Measurements from ENCODE around the gene LFNG. TPM values are rescaled to one million over a fixed set of nuclear protein-coding genes. Genes with fewer than 3 reads are reported as not detected.
A peak's percentile ranks its signal among the peaks of the same experiment; 100 is the strongest.

The LFNG gene
- total RNA-seq, 1 donor from 2014 or later = 19.0 TPM

GRCh38 chr7:2521341-2521745 lies 1.8 kb downstream of the LFNG start:
- Mint-ChIP-seq H3K4me1 (peaks cover 55% of the 10 kb centered on the region), H3K9me3 (no peaks in the 10 kb centered on the region), H3K4me3 (peak overlapping the region; percentile 48), H3K36me3 (peaks cover 4% of the 10 kb centered on the region), H3K27ac (peak overlapping the region; percentile 55), H3K27me3 (ENCODE audit: low read depth) (peaks cover 23% of the 10 kb centered on the region)
- DNase-seq (ENCODE audit: low spot score in 2 of 2, unreplicated experiment in 2 of 2) = no peak
- no peak for TF ChIP-seq CTCF (IDR thresholded peaks at IDR 0.05; ENCODE audit: unreplicated experiment)

- H3K9me3 Mint-ChIP-seq = no peaks in the 10 kb centered on the region
- H3K36me3 Mint-ChIP-seq = peaks cover 4% of the 10 kb centered on the region
- no peak for DNase-seq (ENCODE audit: low spot score in 2 of 2, unreplicated experiment in 2 of 2)
- peak overlapping the region; percentile 55 for H3K27ac Mint-ChIP-seq
- no peak for TF ChIP-seq CTCF (IDR thresholded peaks at IDR 0.05; ENCODE audit: unreplicated experiment)
- H3K4me3 Mint-ChIP-seq = peak overlapping the region; percentile 48
- peaks cover 23% of the 10 kb centered on the region for H3K27me3 Mint-ChIP-seq (ENCODE audit: low read depth)
- peaks cover 49% of the 10 kb centered on the region for H3K4me1 Mint-ChIP-seq
Measured at GRCh38 chr7:2521952-2522591, 2.5 kb downstream of the LFNG start.

- peak; percentile 50 to 69 for DNase-seq (ENCODE audit: low spot score in 2 of 2, unreplicated experiment in 2 of 2)
- peak overlapping the region; percentile 56 for H3K4me3 Mint-ChIP-seq
- peaks cover 21% of the 10 kb centered on the region for H3K27me3 Mint-ChIP-seq (ENCODE audit: low read depth)
- peaks cover 4% of the 10 kb centered on the region for H3K36me3 Mint-ChIP-seq
- peaks cover 47% of the 10 kb centered on the region for H3K4me1 Mint-ChIP-seq
- H3K27ac Mint-ChIP-seq = peak overlapping the region; percentile 94
- no peak for TF ChIP-seq CTCF (IDR thresholded peaks at IDR 0.05; ENCODE audit: unreplicated experiment)
- no peaks in the 10 kb centered on the region for H3K9me3 Mint-ChIP-seq
Measured at GRCh38 chr7:2522780-2523433, 3.3 kb downstream of the LFNG start.

GRCh38 chr7:2523461-2523936 lies 3.9 kb downstream of the LFNG start:
- no peaks in the 10 kb centered on the region for H3K9me3 Mint-ChIP-seq
- H3K36me3 Mint-ChIP-seq = peaks cover 4% of the 10 kb centered on the region
- TF ChIP-seq CTCF (IDR thresholded peaks at IDR 0.05; ENCODE audit: unreplicated experiment) = no peak
- peaks cover 18% of the 10 kb centered on the region for H3K27me3 Mint-ChIP-seq (ENCODE audit: low read depth)
- DNase-seq (ENCODE audit: low spot score in 2 of 2, unreplicated experiment in 2 of 2) = no peak
- H3K4me3 Mint-ChIP-seq = peak overlapping the region; percentile 56
- H3K27ac Mint-ChIP-seq = peak overlapping the region; percentile 94
- peaks cover 47% of the 10 kb centered on the region for H3K4me1 Mint-ChIP-seq

- Mint-ChIP-seq H3K4me1 (peaks cover 42% of the 10 kb centered on the region), H3K27ac (no peak overlapping the region), H3K36me3 (peaks cover 4% of the 10 kb centered on the region), H3K4me3 (no peak overlapping the region), H3K27me3 (ENCODE audit: low read depth) (peaks cover 18% of the 10 kb centered on the region), H3K9me3 (no peaks in the 10 kb centered on the region)
- TF ChIP-seq CTCF (IDR thresholded peaks at IDR 0.05; ENCODE audit: unreplicated experiment) = no peak
- DNase-seq (ENCODE audit: low spot score in 2 of 2, unreplicated experiment in 2 of 2) = no peak
Measured at GRCh38 chr7:2523941-2524807, 4.6 kb downstream of the LFNG start.

All from mesothelial cell of epicardium (in vitro differentiated cells).